Measurements from ENCODE around the gene GALNT18. TPM values are rescaled to one million over a fixed set of nuclear protein-coding genes. Genes with fewer than 3 reads are reported as not detected.

GALNT18 gene
- total and polyA plus RNA-seq, 2 experiments from 2014 or later: 4.3 to 10.8 TPM

DNA sequence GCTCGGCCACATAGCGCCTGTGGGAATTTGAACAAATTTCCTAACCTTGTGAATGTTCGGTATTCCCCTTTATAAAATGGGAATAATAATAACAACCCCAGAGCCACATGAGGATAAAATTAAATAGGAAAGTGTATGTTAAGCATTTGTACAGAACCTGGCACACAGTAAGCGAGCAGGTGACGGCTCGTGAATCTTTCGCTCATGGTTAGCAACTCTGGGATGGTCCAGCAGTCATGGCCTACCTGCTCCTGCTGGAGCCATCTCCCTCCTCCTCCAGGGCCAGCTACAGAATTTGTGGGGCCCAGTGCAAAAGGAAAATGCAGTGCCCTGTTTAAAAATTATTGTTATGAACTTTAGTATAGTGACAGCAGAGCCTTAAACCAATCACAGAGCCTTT, 180.3 kb downstream of the GALNT18 start:
- H3K27me3 ChIP-seq (ENCODE audit: insufficient read depth): no peaks in the 10 kb centered on the region
- H3K4me1 Mint-ChIP-seq: peaks cover 9% of the 10 kb centered on the region
- no peak overlapping the region for H3K27ac ChIP-seq (ENCODE audit: low read depth)
- H3K79me2 ChIP-seq (replicated peaks; ENCODE audit: insufficient read depth): no peaks in the 10 kb centered on the region
- peaks cover 5% of the 10 kb centered on the region for H3K27me3 Mint-ChIP-seq (ENCODE audit: insufficient read depth, low read depth, poor library complexity)
- ATAC-seq: no peak
- no peak overlapping the region for H3K4me2 ChIP-seq
- H3K27ac Mint-ChIP-seq: no peak overlapping the region
- H3K4me3 Mint-ChIP-seq: no peak overlapping the region
- H3F3A ChIP-seq (replicated peaks; ENCODE audit: low read depth): no peaks in the 10 kb centered on the region
- H3K4me3 ChIP-seq: no peak overlapping the region
- no peaks in the 10 kb centered on the region; the same call in 2 of the 3 replicates for H3K9me3 Mint-ChIP-seq
- DNase-seq (ENCODE audit: low spot score): no peak
- H3K36me3 Mint-ChIP-seq (ENCODE audit: low read depth): no peaks in the 10 kb centered on the region; the same call in 2 of the 3 replicates
- H3K9me2 ChIP-seq (ENCODE audit: insufficient read depth): no peaks in the 10 kb centered on the region
- H2AFZ ChIP-seq: no peak overlapping the region
- TF ChIP-seq EZH2 (IDR thresholded peaks at IDR 0.05; ENCODE audit: low read depth, unreplicated experiment): no peak
- no peak for TF ChIP-seq ZNF331 (CRISPR knock-in tag; IDR thresholded peaks at IDR 0.05; ENCODE audit: low read depth)
- no peaks in the 10 kb centered on the region for H4K20me1 ChIP-seq (replicated peaks; ENCODE audit: insufficient read depth)
- H3K4me1 ChIP-seq (ENCODE audit: insufficient read depth): no peaks in the 10 kb centered on the region
- no peaks in the 10 kb centered on the region for H3K36me3 ChIP-seq (ENCODE audit: insufficient read depth)

DNA sequence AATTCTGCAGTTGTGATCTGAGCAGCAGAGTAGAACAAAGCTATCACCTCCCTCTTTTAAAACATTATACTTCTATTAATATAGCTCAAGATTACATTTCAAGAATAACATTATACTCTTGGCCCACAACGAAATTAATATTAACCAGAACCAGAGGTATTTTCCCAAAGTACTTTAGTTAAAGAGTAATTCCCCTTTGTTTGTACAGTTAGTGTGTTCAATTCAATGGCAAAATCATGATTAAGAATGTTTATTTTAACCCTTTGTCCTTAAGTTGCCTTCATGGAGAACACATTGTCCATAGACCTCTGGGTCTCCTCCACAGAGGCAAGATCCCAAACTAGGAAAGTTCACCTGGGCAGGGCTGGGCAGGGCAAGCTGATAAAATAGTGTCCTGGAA, 180.7 kb downstream of the GALNT18 start:
- no peak overlapping the region for H3K4me2 ChIP-seq
- Mint-ChIP-seq H3K27ac (no peak overlapping the region), H3K4me1 (peaks cover 9% of the 10 kb centered on the region), H3K27me3 (ENCODE audit: insufficient read depth, low read depth, poor library complexity) (peaks cover 5% of the 10 kb centered on the region), H3K4me3 (no peak overlapping the region), H3K9me3 (no peaks in the 10 kb centered on the region; the same call in 2 of the 3 replicates), H3K36me3 (ENCODE audit: low read depth) (no peaks in the 10 kb centered on the region; the same call in 2 of the 3 replicates)
- ATAC-seq (no peak), DNase-seq (ENCODE audit: low spot score) (no peak)
- no peaks in the 10 kb centered on the region for H3K79me2 ChIP-seq (replicated peaks; ENCODE audit: insufficient read depth)
- H3K4me3 ChIP-seq: no peak overlapping the region
- H4K20me1 ChIP-seq (replicated peaks; ENCODE audit: insufficient read depth): no peaks in the 10 kb centered on the region
- H3F3A ChIP-seq (replicated peaks; ENCODE audit: low read depth): no peaks in the 10 kb centered on the region
- no peaks in the 10 kb centered on the region for H3K27me3 ChIP-seq (ENCODE audit: insufficient read depth)
- no peak overlapping the region for H2AFZ ChIP-seq
- H3K9me2 ChIP-seq (ENCODE audit: insufficient read depth): no peaks in the 10 kb centered on the region
- TF ChIP-seq, protein P1, sequence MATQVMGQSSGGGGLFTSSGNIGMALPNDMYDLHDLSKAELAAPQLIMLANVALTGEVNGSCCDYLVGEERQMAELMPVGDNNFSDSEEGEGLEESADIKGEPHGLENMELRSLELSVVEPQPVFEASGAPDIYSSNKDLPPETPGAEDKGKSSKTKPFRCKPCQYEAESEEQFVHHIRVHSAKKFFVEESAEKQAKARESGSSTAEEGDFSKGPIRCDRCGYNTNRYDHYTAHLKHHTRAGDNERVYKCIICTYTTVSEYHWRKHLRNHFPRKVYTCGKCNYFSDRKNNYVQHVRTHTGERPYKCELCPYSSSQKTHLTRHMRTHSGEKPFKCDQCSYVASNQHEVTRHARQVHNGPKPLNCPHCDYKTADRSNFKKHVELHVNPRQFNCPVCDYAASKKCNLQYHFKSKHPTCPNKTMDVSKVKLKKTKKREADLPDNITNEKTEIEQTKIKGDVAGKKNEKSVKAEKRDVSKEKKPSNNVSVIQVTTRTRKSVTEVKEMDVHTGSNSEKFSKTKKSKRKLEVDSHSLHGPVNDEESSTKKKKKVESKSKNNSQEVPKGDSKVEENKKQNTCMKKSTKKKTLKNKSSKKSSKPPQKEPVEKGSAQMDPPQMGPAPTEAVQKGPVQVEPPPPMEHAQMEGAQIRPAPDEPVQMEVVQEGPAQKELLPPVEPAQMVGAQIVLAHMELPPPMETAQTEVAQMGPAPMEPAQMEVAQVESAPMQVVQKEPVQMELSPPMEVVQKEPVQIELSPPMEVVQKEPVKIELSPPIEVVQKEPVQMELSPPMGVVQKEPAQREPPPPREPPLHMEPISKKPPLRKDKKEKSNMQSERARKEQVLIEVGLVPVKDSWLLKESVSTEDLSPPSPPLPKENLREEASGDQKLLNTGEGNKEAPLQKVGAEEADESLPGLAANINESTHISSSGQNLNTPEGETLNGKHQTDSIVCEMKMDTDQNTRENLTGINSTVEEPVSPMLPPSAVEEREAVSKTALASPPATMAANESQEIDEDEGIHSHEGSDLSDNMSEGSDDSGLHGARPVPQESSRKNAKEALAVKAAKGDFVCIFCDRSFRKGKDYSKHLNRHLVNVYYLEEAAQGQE (IDR thresholded peaks at IDR 0.05; ENCODE audit: unreplicated experiment): no peak
- TF ChIP-seq ZNF331 (CRISPR knock-in tag; IDR thresholded peaks at IDR 0.05; ENCODE audit: low read depth): no peak
- TF ChIP-seq, protein P2, sequence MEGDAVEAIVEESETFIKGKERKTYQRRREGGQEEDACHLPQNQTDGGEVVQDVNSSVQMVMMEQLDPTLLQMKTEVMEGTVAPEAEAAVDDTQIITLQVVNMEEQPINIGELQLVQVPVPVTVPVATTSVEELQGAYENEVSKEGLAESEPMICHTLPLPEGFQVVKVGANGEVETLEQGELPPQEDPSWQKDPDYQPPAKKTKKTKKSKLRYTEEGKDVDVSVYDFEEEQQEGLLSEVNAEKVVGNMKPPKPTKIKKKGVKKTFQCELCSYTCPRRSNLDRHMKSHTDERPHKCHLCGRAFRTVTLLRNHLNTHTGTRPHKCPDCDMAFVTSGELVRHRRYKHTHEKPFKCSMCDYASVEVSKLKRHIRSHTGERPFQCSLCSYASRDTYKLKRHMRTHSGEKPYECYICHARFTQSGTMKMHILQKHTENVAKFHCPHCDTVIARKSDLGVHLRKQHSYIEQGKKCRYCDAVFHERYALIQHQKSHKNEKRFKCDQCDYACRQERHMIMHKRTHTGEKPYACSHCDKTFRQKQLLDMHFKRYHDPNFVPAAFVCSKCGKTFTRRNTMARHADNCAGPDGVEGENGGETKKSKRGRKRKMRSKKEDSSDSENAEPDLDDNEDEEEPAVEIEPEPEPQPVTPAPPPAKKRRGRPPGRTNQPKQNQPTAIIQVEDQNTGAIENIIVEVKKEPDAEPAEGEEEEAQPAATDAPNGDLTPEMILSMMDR (conservative IDR thresholded peaks at IDR 0.05; ENCODE audit: low read depth in 2 of 2): no peak
- no peak for TF ChIP-seq EZH2 (IDR thresholded peaks at IDR 0.05; ENCODE audit: low read depth, unreplicated experiment)
- no peak for TF ChIP-seq CREB1 (CRISPR knock-in tag; IDR thresholded peaks at IDR 0.05; ENCODE audit: low read depth)
- TF ChIP-seq, protein P3, sequence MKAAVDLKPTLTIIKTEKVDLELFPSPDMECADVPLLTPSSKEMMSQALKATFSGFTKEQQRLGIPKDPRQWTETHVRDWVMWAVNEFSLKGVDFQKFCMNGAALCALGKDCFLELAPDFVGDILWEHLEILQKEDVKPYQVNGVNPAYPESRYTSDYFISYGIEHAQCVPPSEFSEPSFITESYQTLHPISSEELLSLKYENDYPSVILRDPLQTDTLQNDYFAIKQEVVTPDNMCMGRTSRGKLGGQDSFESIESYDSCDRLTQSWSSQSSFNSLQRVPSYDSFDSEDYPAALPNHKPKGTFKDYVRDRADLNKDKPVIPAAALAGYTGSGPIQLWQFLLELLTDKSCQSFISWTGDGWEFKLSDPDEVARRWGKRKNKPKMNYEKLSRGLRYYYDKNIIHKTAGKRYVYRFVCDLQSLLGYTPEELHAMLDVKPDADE (IDR thresholded peaks at IDR 0.05): no peak
- TF ChIP-seq EZH2phosphoT487 (IDR thresholded peaks at IDR 0.05; ENCODE audit: unreplicated experiment): no peak
- no peak for TF ChIP-seq JUNB (IDR thresholded peaks at IDR 0.05; ENCODE audit: unreplicated experiment)
- TF ChIP-seq STAT1 (IDR thresholded peaks at IDR 0.05; ENCODE audit: unreplicated experiment): no peak
- no peak for TF ChIP-seq POLR2AphosphoS5 (IDR thresholded peaks at IDR 0.05; ENCODE audit: low read depth)
- TF ChIP-seq NANOG (IDR thresholded peaks at IDR 0.05; ENCODE audit: borderline replicate concordance): no peak
- no peaks in the 10 kb centered on the region for H3K4me1 ChIP-seq (ENCODE audit: insufficient read depth)
- H3K36me3 ChIP-seq (ENCODE audit: insufficient read depth): no peaks in the 10 kb centered on the region
- H3K27ac ChIP-seq (ENCODE audit: low read depth): no peak overlapping the region
